PC-9 (cell line): ENCODE results near the gene TUBGCP6. TPM values are rescaled to one million over a fixed set of nuclear protein-coding genes. Genes with fewer than 3 reads are reported as not detected.

Experiments used
- BruUV-seq: library from RNA; stranded (reverse); fragments of 400-500 nt; replicated peaks from 2 replicates; lab custom pipeline; 2021; lab: Mats Ljungman, UMichigan
- CTCF ChIA-PET: fragments of 300-600 bp; sonication (Branson Sonifier 250); formaldehyde crosslinking; loops from one replicate; lab custom pipeline; 2022; ENCODE audit warnings: antibody characterized with exemption; lab: Charles Lee
- POLR2A ChIA-PET: fragments of 300-600 bp; sonication (Branson Sonifier 250); formaldehyde crosslinking; loops from one replicate; lab custom pipeline; 2022; ENCODE audit warnings: antibody characterized with exemption; ENCODE audit not compliant: unreplicated experiment; lab: Charles Lee
- DNase-seq, 2 experiments: peaks; one replicate each; pipeline versions ENCODE4 v3.0.0 to v3.0.0-alpha.2; 2015 to 2022; ENCODE audit warnings: mixed read lengths in 1 of 2
- H2AFZ ChIP-seq: fragments of 200-600 bp; sonication (generic); 2 replicates; pipeline ENCODE4 v1.8.1; 2017; ENCODE audit warnings: antibody characterized with exemption
- H3F3A ChIP-seq: fragments of 200-600 bp; sonication (generic); 2 replicates; pipeline ENCODE4 v1.8.1; 2017; ENCODE audit warnings: antibody characterized with exemption, mild to moderate bottlenecking, low read depth; ENCODE audit not compliant: insufficient read depth
- H3K27ac ChIP-seq: fragments of 200-600 bp; sonication (generic); 2 replicates; pipeline ENCODE4 v1.6.1; 2016; ENCODE audit warnings: mixed run types
- H3K27me3 ChIP-seq: fragments of 200-600 bp; sonication (generic); 2 replicates; pipeline ENCODE4 v1.6.1; 2016; ENCODE audit warnings: low read depth, mixed run types; ENCODE audit not compliant: insufficient read depth
- H3K36me3 ChIP-seq: fragments of 200-600 bp; sonication (generic); 2 replicates; pipeline ENCODE4 v1.6.1; 2016; ENCODE audit warnings: low read depth, mixed run types
- H3K4me1 ChIP-seq: fragments of 200-600 bp; sonication (generic); replicated peaks from 2 replicates; pipeline ENCODE4 v1.6.1; 2016; ENCODE audit warnings: mixed run types; ENCODE audit not compliant: insufficient read depth
- H3K4me2 ChIP-seq: fragments of 200-600 bp; sonication (generic); 2 replicates; pipeline ENCODE4 v1.6.1; 2017; ENCODE audit warnings: mixed run types
- H3K4me3 ChIP-seq: fragments of 200-600 bp; sonication (generic); 2 replicates; pipeline ENCODE4 v1.6.1; 2016; ENCODE audit warnings: mixed run types
- H3K79me2 ChIP-seq: fragments of 200-600 bp; sonication (generic); 2 replicates; pipeline ENCODE4 v1.6.1; 2017; ENCODE audit warnings: low read depth, mixed run types
- H3K9me2 ChIP-seq: fragments of 200-600 bp; sonication (generic); 2 replicates; pipeline ENCODE4 v1.8.1; 2017; ENCODE audit warnings: mild to moderate bottlenecking; ENCODE audit not compliant: insufficient read depth
- H3K9me3 ChIP-seq: fragments of 200-600 bp; sonication (generic); 2 replicates; pipeline ENCODE4 v1.8.1; 2016; ENCODE audit warnings: low read depth; ENCODE audit not compliant: insufficient read depth
- H4K20me1 ChIP-seq: fragments of 200-600 bp; sonication (generic); 2 replicates; pipeline ENCODE4 v1.8.1; 2017; ENCODE audit not compliant: insufficient read depth
- CTCF ChIP-seq: fragments of 200-600 bp; sonication (generic); conservative IDR thresholded peaks from 2 replicates; pipeline ENCODE4 v1.6.1; 2017; ENCODE audit warnings: mixed run types, antibody characterized with exemption, mild to moderate bottlenecking, moderate library complexity
- EZH2 ChIP-seq: fragments of 200-600 bp; sonication (generic); IDR thresholded peaks from 2 replicates; pipeline ENCODE4 v1.8.0; 2017; ENCODE audit warnings: antibody characterized with exemption, low read depth
- intact Hi-C: fragments of 100-400 bp; cut with micrococcal nuclease; formaldehyde crosslinking; loops from one replicate; pipeline ENCODE4 v1.10.0; 2022; ENCODE audit not compliant: unreplicated experiment
- total RNA-seq: library from RNA; stranded (reverse); gene quantifications from 2 replicates; pipeline ENCODE4 v1.2.3, GENCODE V29; 2021

TUBGCP6 gene
- total RNA-seq, 1 experiment from 2014 or later: 31.3 TPM

- H3K79me2 ChIP-seq: peaks cover 4% of the 10 kb centered on the region; the same call in 1 of the 2 replicates
- peaks cover 17% of the 10 kb centered on the region for H4K20me1 ChIP-seq
- no peaks in the 10 kb centered on the region for H3K9me3 ChIP-seq
- peaks cover 9% of the 10 kb centered on the region for H3K4me1 ChIP-seq
- H3K4me2 ChIP-seq: no peak overlapping the region
- ChIA-PET POLR2A (no interaction called here), CTCF (no interaction called here)
- no peak overlapping the region for H3K27ac ChIP-seq
- H3K27me3 ChIP-seq: no peaks in the 10 kb centered on the region
- intact Hi-C loops: no loop called here
- DNase-seq: no peak
- H3K36me3 ChIP-seq: no peaks in the 10 kb centered on the region
- no peaks in the 10 kb centered on the region for H3K9me2 ChIP-seq
- H3F3A ChIP-seq: peaks cover 10% of the 10 kb centered on the region; the same call in 1 of the 2 replicates
- H3K4me3 ChIP-seq: no peak overlapping the region
- TF ChIP-seq CTCF: no peak
- no peak for TF ChIP-seq EZH2
- no peak overlapping the region for H2AFZ ChIP-seq
- no TSS peak for BruUV-seq
Observed at GRCh38 chr22:50175191-50175461, 69.7 kb downstream of the TUBGCP6 start.

- Histone ChIP-seq H3K4me2 (no peak overlapping the region), H2AFZ (no peak overlapping the region), H3K9me2 (no peaks in the 10 kb centered on the region), H3K27me3 (no peaks in the 10 kb centered on the region), H3K4me1 (peaks cover 9% of the 10 kb centered on the region), H3K27ac (no peak overlapping the region), H3K79me2 (peaks cover 4% of the 10 kb centered on the region; the same call in 1 of the 2 replicates), H3F3A (peaks cover 10% of the 10 kb centered on the region; the same call in 1 of the 2 replicates), H4K20me1 (peaks cover 17% of the 10 kb centered on the region), H3K9me3 (no peaks in the 10 kb centered on the region), H3K4me3 (no peak overlapping the region), H3K36me3 (no peaks in the 10 kb centered on the region)
- TF ChIP-seq EZH2 (no peak), CTCF (no peak)
- no peak for DNase-seq
- ChIA-PET CTCF (no interaction called here), POLR2A (no interaction called here)
- no TSS peak for BruUV-seq
- intact Hi-C loops: no loop called here
Observed at GRCh38 chr22:50174382-50175190, 70.2 kb downstream of the TUBGCP6 start.

GRCh38 chr22:50173983-50174355, 70.9 kb downstream of the TUBGCP6 start:
- BruUV-seq: no TSS peak
- H3F3A ChIP-seq: peaks cover 10% of the 10 kb centered on the region; the same call in 1 of the 2 replicates
- CTCF ChIA-PET: no interaction called here
- intact Hi-C loops: no loop called here
- no peaks in the 10 kb centered on the region for H3K9me3 ChIP-seq
- H4K20me1 ChIP-seq: peaks cover 17% of the 10 kb centered on the region
- peaks cover 4% of the 10 kb centered on the region; the same call in 1 of the 2 replicates for H3K79me2 ChIP-seq
- H2AFZ ChIP-seq: no peak overlapping the region
- POLR2A ChIA-PET: no interaction called here
- no peaks in the 10 kb centered on the region for H3K9me2 ChIP-seq
- no peak for DNase-seq
- H3K27me3 ChIP-seq: no peaks in the 10 kb centered on the region
- H3K4me1 ChIP-seq: peaks cover 13% of the 10 kb centered on the region
- H3K4me3 ChIP-seq: no peak overlapping the region
- H3K4me2 ChIP-seq: no peak overlapping the region
- no peak for TF ChIP-seq EZH2
- no peak overlapping the region for H3K27ac ChIP-seq
- no peaks in the 10 kb centered on the region for H3K36me3 ChIP-seq
